Stimulated activated naive CD8-positive, alpha-beta T cell treated with anti-CD3 and anti-CD28 coated beads, Interleukin-15, amount 100 ng/mL, for 72 hours (primary cell): Measurements from ENCODE around the gene GAPDHS.

Source experiments
- ATAC-seq: fragments of 150-1000 bp; cut with Tn5 transposase; 2 replicates; pipeline ENCODE4 v1.10.0; 2021; ENCODE audit warnings: mild to moderate bottlenecking, moderate library complexity
- DNase-seq, 2 donors: peaks; one replicate each; pipeline ENCODE4 v3.0.0; 2021 to 2022
- H3K27ac Mint-ChIP-seq, 2 donors: one replicate each; pipeline ENCODE4 v1.8.0; 2022; ENCODE audit warnings: mild to moderate bottlenecking in 2 of 2, mixed read lengths in 2 of 2, moderate library complexity in 2 of 2
- H3K27me3 Mint-ChIP-seq: one replicate; pipeline ENCODE4 v1.8.0; 2022; ENCODE audit warnings: mixed read lengths
- H3K4me1 Mint-ChIP-seq: one replicate; pipeline ENCODE4 v1.8.0; 2022; ENCODE audit warnings: mild to moderate bottlenecking, mixed read lengths
- H3K4me3 Mint-ChIP-seq, 2 donors: one replicate each; pipeline ENCODE4 v1.8.0; 2022; ENCODE audit warnings: mild to moderate bottlenecking in 2 of 2, mixed read lengths in 2 of 2, moderate library complexity in 1 of 2
- H3K9me3 Mint-ChIP-seq, 2 donors: one replicate each; pipeline ENCODE4 v1.8.0; 2022; ENCODE audit warnings: mixed read lengths in 2 of 2

The GAPDHS gene

GRCh38 chr19:35544110-35544802, 11.0 kb downstream of the GAPDHS start:
- Mint-ChIP-seq H3K27me3 (no peaks in the 10 kb centered on the region), H3K9me3 (no peaks in the 10 kb centered on the region), H3K27ac (peak overlapping the region in 1 of 2 donors; percentile 94), H3K4me3 (peak overlapping the region; percentile 98), H3K4me1 (peaks cover 64% of the 10 kb centered on the region)
- ATAC-seq (no peak), DNase-seq (no peak)

- H3K4me3 Mint-ChIP-seq, result peak within 1 kb of the TSS; percentile 98
- peak within 1 kb of the TSS; percentile 94 to 98 for H3K27ac Mint-ChIP-seq
- peak; percentile 79 to 85 for DNase-seq
- peaks cover 69% of the 10 kb centered on the region for H3K4me1 Mint-ChIP-seq
- H3K9me3 Mint-ChIP-seq, result no peaks in the 10 kb centered on the region
- no peaks in the 10 kb centered on the region for H3K27me3 Mint-ChIP-seq
- ATAC-seq, result peak; percentile 90
Observed at GRCh38 chr19:35545001-35545854, 12.0 kb downstream of the GAPDHS start, which contains the start of gene TMEM147. TMEM147 (plus strand) TSS chr19:35545626; CDS start chr19:35545740, 114 bp downstream.

DNA sequence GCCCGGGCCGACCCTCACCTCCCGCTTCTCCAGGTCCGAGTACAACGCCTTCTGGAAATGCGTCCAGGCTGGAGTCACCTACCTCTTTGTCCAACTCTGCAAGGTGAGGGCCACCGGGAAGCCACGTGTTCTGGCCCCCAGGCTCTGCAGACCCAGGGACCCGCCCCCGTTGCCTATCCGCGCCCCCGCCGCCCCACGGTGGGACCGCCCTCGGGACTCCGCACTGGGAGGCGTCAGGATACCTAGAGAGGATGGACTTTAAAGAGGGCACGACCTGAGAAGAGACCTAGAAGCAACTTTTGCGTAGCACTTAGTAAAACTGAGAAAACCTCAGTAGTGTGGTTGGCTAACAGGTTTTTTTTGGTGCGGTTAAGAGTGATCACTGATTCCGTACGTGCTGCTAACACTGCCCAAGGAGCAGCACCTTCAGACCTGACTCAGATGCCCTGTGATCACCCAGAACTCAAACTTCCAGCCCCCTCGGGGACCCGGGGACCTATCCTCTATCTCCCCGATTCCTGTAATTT, 12.7 kb downstream of the GAPDHS start:
- peak; percentile 80 for ATAC-seq
- H3K27ac Mint-ChIP-seq, result peak overlapping the region; percentile 94 to 98
- DNase-seq, result peak; percentile 58 to 68
- H3K27me3 Mint-ChIP-seq, result no peaks in the 10 kb centered on the region
- H3K4me3 Mint-ChIP-seq, result peak overlapping the region; percentile 98
- H3K9me3 Mint-ChIP-seq, result no peaks in the 10 kb centered on the region
- H3K4me1 Mint-ChIP-seq, result peaks cover 69% of the 10 kb centered on the region

DNA sequence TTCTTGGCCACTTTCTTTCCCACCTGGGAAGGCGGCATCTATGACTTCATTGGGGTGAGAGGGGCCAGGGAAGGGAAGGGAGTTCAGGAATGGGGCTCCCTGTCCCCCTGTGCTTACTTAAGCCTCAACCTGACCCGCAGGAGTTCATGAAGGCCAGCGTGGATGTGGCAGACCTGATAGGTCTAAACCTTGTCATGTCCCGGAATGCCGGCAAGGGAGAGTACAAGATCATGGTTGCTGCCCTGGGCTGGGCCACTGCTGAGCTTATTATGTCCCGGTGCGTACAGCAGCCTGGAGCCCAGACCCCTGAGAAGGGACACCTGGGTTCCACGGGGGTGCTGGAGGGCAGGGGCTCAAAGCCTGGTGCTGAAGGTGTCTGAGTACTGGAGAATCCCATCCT, 13.3 kb downstream of the GAPDHS start:
- ATAC-seq (no peak), DNase-seq (no peak)
- Mint-ChIP-seq H3K27me3 (no peaks in the 10 kb centered on the region), H3K4me1 (peaks cover 63% of the 10 kb centered on the region), H3K4me3 (peak overlapping the region; percentile 98), H3K27ac (peak overlapping the region; percentile 88 to 98), H3K9me3 (no peaks in the 10 kb centered on the region)

DNA sequence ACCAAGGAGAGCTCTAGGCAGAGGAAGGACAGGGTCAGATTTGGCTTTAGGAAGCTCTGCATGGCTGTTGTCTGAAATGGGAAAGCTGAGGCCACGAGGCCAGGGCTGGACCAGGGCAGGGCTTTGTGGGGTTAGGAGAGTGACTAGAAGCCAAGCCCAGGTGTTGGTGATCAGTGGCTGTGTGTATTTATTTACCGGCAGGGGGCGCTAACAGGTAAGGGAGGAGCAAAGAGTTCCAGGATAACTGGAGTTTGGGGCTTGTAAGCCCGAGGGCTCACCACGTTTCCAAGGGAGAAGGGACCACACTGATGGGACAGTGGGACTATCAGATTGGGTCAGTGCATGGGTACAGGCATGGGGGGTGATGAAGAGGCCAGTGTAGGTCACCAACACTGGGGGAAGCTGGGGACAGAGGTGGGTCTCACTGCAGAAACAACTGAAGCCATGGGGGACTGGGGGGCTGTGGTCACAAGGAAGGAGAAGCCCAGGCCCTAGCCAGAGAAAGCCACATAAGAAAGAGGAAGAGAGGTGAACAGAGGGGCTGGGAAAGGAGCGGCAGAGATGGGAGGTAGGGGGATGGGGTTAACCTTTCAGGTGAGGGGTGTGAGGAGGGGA, 16.0 kb downstream of the GAPDHS start:
- ATAC-seq, result no peak
- no peak overlapping the region for H3K4me3 Mint-ChIP-seq
- H3K27me3 Mint-ChIP-seq, result no peaks in the 10 kb centered on the region
- H3K27ac Mint-ChIP-seq, result peak overlapping the region in 1 of 2 donors; percentile 75
- H3K9me3 Mint-ChIP-seq, result no peaks in the 10 kb centered on the region
- peaks cover 41% of the 10 kb centered on the region for H3K4me1 Mint-ChIP-seq
- peak; percentile 53 to 56 for DNase-seq

DNA sequence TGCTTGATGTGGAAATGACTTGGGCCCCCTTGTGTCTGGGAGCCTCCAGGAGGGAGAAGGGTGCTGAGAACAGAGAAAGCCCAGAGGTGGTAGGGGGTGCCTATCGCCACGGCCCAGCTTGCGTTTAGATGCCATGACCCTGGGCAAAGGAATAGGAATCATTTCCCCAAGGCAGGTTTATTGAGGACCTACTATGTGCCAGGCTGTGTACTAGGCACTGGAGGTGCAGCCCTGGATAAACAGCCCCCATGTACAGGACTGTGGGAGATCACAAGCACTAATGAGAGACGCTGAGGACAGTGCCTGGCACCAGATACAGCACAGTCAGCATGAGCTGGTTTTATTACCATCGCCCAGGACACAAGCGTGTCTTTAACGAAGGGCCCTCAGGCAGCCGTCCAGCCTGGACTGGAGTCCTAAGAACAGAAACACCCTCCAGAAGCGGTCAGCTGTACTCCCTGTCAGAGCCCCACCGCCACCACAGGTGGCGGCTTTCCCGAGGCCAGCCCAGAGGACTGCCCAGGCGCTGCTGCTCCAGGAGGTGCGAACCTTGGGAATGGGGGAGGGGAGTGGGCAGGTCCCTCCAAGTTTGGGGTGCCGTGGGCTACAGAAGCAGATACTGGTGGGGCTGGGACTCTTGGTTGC, 16.7 kb downstream of the GAPDHS start:
- Mint-ChIP-seq H3K4me3 (no peak overlapping the region), H3K27ac (no peak overlapping the region), H3K27me3 (no peaks in the 10 kb centered on the region), H3K9me3 (no peaks in the 10 kb centered on the region), H3K4me1 (peaks cover 34% of the 10 kb centered on the region)
- no peak for DNase-seq
- ATAC-seq, result no peak

DNA sequence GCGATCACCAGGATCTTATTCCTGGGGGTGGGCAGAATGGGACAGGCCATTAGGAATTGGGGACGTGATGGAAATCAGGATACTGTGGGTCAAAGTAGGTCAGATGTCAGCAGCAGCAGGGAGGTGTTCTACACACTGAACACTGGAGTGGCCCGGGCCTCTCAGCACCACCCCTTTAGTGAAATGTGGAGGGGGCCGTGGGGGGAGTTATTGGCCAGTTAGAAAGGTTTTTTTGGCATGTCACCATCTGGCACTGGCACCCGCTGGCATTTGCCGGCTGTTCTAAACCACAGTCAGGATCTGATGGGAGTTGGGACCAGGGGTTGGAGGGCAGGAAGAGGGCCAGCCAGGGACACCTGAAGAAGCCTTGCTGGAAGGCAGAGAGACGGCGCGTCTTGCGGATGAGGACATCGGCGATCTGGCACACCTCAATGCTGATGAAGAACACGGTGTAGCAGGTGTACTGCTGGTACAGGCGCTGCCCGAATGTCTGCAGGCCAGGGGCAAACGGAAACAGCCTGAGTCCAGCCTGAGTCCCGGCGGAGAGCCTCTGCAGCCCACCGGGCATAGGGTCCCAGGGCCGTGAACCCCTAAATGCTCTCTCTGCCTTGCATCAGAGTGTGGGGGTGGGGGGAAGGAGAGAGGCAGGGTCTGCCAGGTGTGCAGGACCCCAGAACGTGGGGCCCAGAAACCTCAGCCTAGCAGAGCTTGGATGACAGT, 18.0 kb downstream of the GAPDHS start:
- H3K9me3 Mint-ChIP-seq, result no peaks in the 10 kb centered on the region
- no peak overlapping the region for H3K4me3 Mint-ChIP-seq
- DNase-seq (no peak), ATAC-seq (no peak)
- H3K4me1 Mint-ChIP-seq, result peaks cover 31% of the 10 kb centered on the region
- no peak overlapping the region for H3K27ac Mint-ChIP-seq
- peaks cover 11% of the 10 kb centered on the region for H3K27me3 Mint-ChIP-seq

GRCh38 chr19:35552534-35553384, 19.5 kb downstream of the GAPDHS start:
- no peak for ATAC-seq
- no peak for DNase-seq
- H3K27ac Mint-ChIP-seq, result peak overlapping the region in 1 of 2 donors; percentile 22
- H3K27me3 Mint-ChIP-seq, result peaks cover 25% of the 10 kb centered on the region
- no peaks in the 10 kb centered on the region for H3K9me3 Mint-ChIP-seq
- H3K4me3 Mint-ChIP-seq, result no peak overlapping the region
- peaks cover 25% of the 10 kb centered on the region for H3K4me1 Mint-ChIP-seq

GRCh38 chr19:35553385-35554000, 20.2 kb downstream of the GAPDHS start:
- no peak for ATAC-seq
- Mint-ChIP-seq H3K4me3 (no peak overlapping the region), H3K4me1 (peaks cover 26% of the 10 kb centered on the region), H3K27me3 (peaks cover 30% of the 10 kb centered on the region), H3K9me3 (no peaks in the 10 kb centered on the region), H3K27ac (peak overlapping the region in 1 of 2 donors; percentile 22)
- no peak for DNase-seq

- Mint-ChIP-seq H3K27ac (no peak overlapping the region), H3K9me3 (no peaks in the 10 kb centered on the region), H3K27me3 (peaks cover 36% of the 10 kb centered on the region), H3K4me3 (no peak overlapping the region), H3K4me1 (peaks cover 25% of the 10 kb centered on the region)
- DNase-seq (no peak), ATAC-seq (no peak)
Observed at GRCh38 chr19:35554076-35554475, 20.8 kb downstream of the GAPDHS start.

DNA sequence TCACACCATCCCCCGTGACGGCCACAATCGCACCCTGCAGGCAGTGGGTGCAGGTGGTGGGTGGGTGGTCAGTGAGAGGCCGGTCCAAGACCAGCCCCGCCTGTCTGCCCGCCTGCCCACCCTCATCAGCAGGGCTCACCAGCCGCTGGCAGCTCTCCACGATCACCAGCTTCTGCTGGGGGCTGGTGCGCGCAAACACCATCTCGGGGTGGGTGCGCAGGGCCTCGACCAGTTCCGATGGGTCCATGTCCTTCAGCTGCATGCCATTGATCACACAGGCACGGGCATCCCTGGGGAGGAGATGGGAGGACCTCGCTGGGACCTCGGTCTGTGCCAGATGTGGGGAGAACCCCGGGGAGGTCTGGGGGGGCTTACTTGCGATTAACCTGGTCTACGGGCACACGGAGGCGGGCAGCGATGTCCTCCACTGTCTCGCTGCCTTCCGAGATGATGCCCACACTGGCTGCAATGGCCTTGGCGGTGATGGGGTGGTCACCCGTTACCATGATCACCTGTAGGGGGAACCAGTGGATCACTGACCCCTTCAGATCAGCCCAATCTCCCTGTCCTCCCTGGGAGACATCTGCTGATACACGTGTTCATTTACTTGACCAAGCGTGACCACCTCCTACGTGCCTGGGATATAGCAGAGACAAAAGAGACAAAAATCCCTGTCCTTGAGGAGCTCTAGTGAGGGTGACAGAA, 22.2 kb downstream of the GAPDHS start:
- H3K27ac Mint-ChIP-seq, result no peak overlapping the region
- H3K27me3 Mint-ChIP-seq, result peaks cover 50% of the 10 kb centered on the region
- no peak overlapping the region for H3K4me3 Mint-ChIP-seq
- ATAC-seq (no peak), DNase-seq (no peak)
- no peaks in the 10 kb centered on the region for H3K9me3 Mint-ChIP-seq
- peaks cover 18% of the 10 kb centered on the region for H3K4me1 Mint-ChIP-seq

DNA sequence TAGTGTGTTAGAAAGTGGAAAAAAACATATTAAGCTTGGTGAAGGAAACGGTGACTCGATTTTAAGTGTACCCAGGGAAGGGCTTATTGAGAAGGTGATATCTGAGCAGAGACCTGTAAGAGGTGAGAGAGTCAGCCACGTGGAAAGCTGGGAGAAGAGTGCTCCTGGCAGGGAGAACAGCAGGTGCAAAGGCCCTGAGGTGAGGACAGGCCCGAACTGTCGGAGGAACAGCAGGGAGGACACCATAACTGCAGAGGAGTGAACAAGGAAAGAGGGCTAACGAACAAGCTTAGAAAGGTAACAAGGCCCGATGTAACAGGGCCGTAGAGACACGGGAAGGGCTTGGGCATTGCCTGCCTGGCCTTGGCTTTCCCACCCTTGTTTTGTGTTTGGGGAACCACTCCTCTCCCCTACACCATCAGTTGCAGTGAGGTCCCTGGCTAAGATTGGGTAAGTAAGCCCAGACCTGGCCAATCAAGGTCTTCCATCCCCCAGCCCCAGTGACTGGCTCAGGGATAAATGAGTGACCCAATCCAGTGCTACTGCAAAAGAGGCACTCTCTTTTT, 22.9 kb downstream of the GAPDHS start:
- no peaks in the 10 kb centered on the region for H3K9me3 Mint-ChIP-seq
- H3K4me1 Mint-ChIP-seq, result peaks cover 18% of the 10 kb centered on the region
- H3K4me3 Mint-ChIP-seq, result no peak overlapping the region
- no peak for DNase-seq
- no peak overlapping the region for H3K27ac Mint-ChIP-seq
- H3K27me3 Mint-ChIP-seq, result peaks cover 56% of the 10 kb centered on the region
- no peak for ATAC-seq
